HUES6 (cell line): ENCODE data around the gene KRTAP5-6.

ENCODE experiments used
- H3K27ac ChIP-seq: 2 replicates; pipeline ENCODE4 v1.7.0; 2013; ENCODE audit warnings: low read depth, mild to moderate bottlenecking, low read length, inconsistent platforms
- H3K27me3 ChIP-seq: 2 replicates; pipeline ENCODE4 v1.6.1; 2013; ENCODE audit warnings: low read length; ENCODE audit not compliant: control insufficient read depth, insufficient read depth
- H3K36me3 ChIP-seq: 2 replicates; pipeline ENCODE4 v1.6.1; 2013; ENCODE audit warnings: low read length; ENCODE audit not compliant: control insufficient read depth, insufficient read depth
- H3K4me1 ChIP-seq: 2 replicates; pipeline ENCODE4 v1.6.1; 2013; ENCODE audit warnings: low read length; ENCODE audit not compliant: control insufficient read depth, insufficient read depth
- H3K4me3 ChIP-seq: 2 replicates; pipeline ENCODE4 v1.5.1; 2013; ENCODE audit warnings: low read depth, low read length
- H3K9ac ChIP-seq: one replicate; pipeline ENCODE4 v1.6.1; 2013; ENCODE audit warnings: mild to moderate bottlenecking, low read length
- H3K9me3 ChIP-seq: 2 replicates; pipeline ENCODE4 v1.6.1; 2013; ENCODE audit warnings: low read depth, low read length; ENCODE audit not compliant: control insufficient read depth, insufficient read depth

The KRTAP5-6 gene

DNA sequence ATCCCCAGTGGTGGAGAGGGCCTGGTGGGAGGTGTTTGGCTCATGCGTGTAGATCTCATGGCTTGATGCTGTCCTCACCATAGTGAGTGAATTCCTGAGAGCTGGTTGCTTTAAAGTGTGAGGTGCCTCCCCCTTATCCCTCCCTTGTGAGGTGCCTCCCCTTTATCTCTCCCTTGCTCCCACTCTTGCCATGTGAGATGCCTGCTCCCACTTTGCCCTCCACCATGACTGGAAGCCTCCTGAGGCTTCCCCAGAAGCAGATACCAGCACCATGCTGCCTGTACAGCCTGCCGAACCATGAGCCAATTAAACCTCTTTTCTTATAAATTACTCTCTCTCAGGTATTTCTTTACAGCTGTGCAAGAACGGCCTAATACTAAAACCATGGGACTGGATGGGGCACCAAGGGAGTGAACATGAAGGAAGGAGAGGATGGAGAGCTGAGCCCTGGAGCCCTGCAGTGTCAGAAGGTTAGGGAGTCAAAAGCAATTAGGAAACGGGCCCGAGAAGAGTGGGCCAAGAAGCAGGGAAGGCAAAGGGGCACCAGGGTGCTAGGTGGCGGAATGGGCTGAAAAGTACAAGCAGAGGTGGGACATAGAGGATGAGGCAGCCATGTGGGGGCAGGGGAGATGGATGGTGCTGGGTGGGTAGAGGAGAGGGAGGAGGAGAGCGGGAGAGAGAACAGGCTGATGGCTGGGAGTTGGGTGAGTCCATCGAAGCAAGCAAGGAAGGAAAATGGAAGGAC is 44.0 kb downstream of the KRTAP5-6 start:
- Histone ChIP-seq H3K27ac (no peak overlapping the region), H3K9ac (no peak overlapping the region), H3K9me3 (peaks cover 7% of the 10 kb centered on the region), H3K4me3 (no peak overlapping the region), H3K27me3 (peaks cover 82% of the 10 kb centered on the region), H3K36me3 (no peaks in the 10 kb centered on the region), H3K4me1 (no peaks in the 10 kb centered on the region)

DNA sequence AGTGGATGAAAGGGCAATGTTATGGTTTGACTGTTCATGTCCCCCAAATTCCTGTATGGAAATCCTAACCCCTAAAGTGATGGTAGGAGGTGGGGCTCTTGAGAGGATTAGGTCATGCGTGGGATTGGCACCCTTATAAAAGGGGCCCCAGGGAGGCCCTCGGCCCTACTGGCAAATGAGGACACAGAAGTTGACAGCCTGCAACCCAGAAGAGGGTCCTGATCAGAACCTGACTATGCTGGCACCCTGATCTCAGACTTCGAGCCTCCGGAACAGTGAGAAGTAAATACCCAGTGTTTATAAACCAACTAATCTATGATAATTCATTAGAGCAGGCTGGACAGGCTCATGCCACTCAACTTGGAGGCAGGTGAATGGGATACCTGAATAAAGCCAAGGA is 44.7 kb downstream of the KRTAP5-6 start:
- Histone ChIP-seq H3K27ac (no peak overlapping the region), H3K27me3 (peaks cover 82% of the 10 kb centered on the region)

DNA sequence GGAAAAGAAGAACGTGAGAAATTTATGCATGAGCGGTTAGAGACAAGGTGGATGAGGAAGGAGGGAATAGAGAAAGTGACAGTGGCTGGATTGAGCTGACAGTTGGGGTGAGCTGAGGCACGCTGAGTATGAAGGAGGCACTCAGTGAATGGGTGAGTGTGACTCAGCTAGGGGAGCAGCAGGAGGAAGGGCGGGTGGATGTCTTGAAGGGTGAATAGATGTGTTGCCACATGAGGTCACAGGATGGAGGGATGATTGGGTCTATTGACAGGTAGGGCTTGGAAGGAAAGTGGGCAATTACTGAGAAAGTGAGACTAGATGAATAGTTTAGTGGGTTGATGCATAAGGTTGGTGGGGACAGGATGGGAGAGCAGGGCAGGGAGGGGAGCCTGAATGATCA is 45.4 kb downstream of the KRTAP5-6 start:
- H3K9me3 ChIP-seq = peaks cover 9% of the 10 kb centered on the region
- H3K4me3 ChIP-seq = no peak overlapping the region
- no peaks in the 10 kb centered on the region for H3K36me3 ChIP-seq
- no peaks in the 10 kb centered on the region for H3K4me1 ChIP-seq
- H3K9ac ChIP-seq = no peak overlapping the region
- H3K27ac ChIP-seq = no peak overlapping the region
- peaks cover 86% of the 10 kb centered on the region for H3K27me3 ChIP-seq

More for the DNA sequence above, 44.7 kb downstream of the KRTAP5-6 start:
- H3K36me3 ChIP-seq = no peaks in the 10 kb centered on the region
- H3K9ac ChIP-seq = no peak overlapping the region
- H3K4me1 ChIP-seq = no peaks in the 10 kb centered on the region
- peaks cover 10% of the 10 kb centered on the region for H3K9me3 ChIP-seq
- H3K4me3 ChIP-seq = no peak overlapping the region

DNA sequence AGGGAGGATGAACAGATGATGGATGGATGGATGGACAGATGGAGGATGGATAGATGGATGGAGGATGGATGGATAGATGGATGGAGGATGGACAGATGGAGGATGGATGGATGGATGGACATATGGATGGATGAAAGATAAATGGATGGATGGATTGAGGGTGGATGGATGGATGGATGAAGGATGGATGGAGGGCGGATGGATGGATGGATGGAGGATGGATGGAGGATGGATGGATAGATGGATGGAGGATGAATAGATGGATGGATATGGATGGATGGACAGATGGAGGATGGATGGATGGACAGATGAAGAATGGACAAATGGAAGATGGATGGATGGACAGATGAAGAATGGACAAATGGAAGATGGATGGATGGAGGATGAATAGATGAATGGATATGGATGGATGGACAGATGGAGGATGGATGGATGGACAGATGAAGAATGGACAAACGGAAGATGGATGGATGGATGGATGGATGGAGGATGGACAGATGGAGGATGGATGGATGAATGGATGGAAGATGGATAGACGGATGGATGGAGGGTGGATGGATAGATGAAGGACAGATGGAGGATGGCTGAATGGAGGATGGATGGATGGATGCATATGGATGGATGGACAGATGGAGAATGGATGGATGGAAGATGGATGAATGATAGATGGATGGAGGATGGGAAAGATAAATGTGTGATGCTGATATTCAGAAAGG is 46.0 kb downstream of the KRTAP5-6 start:
- Histone ChIP-seq H3K27ac (no peak overlapping the region), H3K27me3 (peaks cover 89% of the 10 kb centered on the region), H3K9me3 (peaks cover 6% of the 10 kb centered on the region; the same call in 1 of the 2 replicates), H3K36me3 (no peaks in the 10 kb centered on the region), H3K4me1 (no peaks in the 10 kb centered on the region), H3K9ac (no peak overlapping the region), H3K4me3 (no peak overlapping the region)

DNA sequence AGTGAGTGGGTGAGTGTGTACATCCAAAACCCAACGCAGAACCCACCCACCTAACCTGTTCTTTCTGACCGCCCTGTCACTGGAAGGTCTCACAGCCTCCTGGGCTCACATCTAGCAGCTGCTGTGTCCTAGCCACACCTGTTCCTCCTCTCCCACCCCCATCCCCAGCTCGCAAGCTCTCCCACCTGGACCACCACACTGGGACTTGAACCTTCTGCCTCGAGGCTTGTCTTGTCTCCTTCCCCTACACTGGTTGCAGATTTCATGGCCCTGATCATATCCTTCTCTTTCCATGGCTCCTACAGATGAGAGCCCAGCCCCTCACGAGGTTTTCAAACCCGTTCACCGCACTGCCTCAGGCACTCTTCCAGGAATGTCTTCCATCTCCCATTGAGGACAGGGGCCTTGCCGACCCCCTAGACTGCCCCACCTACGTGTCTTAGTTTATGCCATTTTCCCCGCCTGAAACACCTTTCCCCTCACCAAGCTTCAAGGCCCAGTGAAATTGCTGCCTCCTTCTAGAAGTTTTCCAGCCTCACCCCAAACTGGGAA is 46.7 kb downstream of the KRTAP5-6 start:
- Histone ChIP-seq H3K9ac (no peak overlapping the region), H3K4me1 (no peaks in the 10 kb centered on the region), H3K36me3 (no peaks in the 10 kb centered on the region), H3K4me3 (no peak overlapping the region), H3K27ac (no peak overlapping the region), H3K27me3 (peaks cover 90% of the 10 kb centered on the region), H3K9me3 (peaks cover 6% of the 10 kb centered on the region; the same call in 1 of the 2 replicates)

DNA sequence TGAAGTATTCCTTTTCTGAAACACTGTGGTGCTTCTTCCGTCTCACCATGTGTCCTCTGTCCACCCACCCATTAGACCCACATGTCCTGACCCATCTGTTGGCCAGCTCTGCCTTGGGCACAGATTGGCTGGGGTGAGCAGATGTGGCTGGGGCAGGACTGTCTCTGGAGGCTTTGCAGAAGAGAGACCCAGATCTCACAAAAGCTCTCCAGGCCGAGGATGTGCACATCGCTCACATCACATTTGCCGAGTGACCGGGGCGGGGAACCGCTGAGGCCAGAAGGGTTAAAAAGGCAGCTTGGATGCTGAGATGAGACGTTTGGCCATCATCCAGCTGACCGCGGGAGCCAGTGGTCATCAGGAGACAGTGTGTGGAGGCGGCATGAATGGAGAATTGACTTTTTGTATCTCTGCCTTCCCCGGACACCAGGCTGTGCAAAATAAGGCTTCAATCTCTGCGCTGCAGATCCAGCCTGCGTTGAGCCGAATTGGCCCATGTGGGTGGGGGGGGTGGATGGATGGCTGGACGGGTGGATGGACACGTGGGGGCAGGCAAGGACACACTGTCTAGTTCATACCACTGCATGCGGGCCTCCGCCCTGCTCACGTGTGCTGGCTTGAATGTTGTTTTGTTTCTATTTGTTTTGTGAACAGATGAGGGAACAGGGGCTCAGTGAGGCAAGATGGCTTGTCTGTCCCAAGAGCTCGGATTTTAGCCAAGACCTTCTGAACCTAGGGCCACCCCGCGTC is 47.3 kb downstream of the KRTAP5-6 start:
- Histone ChIP-seq H3K9ac (no peak overlapping the region), H3K27ac (no peak overlapping the region), H3K36me3 (no peaks in the 10 kb centered on the region), H3K27me3 (peaks cover 92% of the 10 kb centered on the region), H3K4me1 (no peaks in the 10 kb centered on the region), H3K9me3 (peaks cover 6% of the 10 kb centered on the region; the same call in 1 of the 2 replicates), H3K4me3 (no peak overlapping the region)

DNA sequence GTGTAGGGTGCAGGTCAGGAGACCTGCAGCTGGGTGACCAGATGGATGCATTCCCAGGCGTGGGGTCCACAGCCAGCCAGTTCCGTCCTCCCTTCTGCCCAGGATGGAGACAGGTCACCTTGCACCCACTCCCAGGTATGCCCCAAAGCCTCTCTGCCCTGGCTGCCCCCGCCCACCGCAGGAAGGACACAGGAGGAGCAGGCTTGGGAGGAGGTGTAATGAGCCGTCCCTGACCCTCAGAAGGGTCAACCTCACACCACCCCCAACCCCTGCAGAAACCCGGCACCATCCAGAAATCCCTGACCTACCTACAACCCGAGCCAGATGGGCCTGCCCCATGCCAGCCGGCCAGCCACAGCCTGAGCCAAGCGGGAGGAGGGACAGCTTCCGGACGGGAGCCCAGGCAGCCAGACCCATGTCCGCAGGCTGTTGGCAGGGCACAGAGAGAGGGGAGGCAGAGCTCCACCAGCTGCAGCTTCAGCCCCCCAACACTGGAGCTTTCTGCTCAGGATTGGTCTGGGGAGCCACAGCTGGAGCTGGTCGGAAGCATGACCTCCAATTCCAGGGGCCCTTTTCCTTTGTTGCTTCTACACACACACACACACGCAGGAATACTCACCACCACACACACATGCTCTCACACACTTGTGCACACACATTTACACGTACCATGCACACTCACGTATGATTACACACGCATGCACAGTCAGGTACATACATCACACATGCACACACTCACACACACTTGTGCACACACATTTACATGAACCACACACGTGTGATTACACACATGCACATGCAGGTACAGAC is 48.1 kb downstream of the KRTAP5-6 start:
- H3K27ac ChIP-seq = no peak overlapping the region
- no peak overlapping the region for H3K4me3 ChIP-seq
- H3K9ac ChIP-seq = no peak overlapping the region
- H3K27me3 ChIP-seq = peaks cover 94% of the 10 kb centered on the region
- H3K36me3 ChIP-seq = no peaks in the 10 kb centered on the region
- peaks cover 4% of the 10 kb centered on the region; the same call in 1 of the 2 replicates for H3K4me1 ChIP-seq
- H3K9me3 ChIP-seq = peaks cover 6% of the 10 kb centered on the region; the same call in 1 of the 2 replicates

DNA sequence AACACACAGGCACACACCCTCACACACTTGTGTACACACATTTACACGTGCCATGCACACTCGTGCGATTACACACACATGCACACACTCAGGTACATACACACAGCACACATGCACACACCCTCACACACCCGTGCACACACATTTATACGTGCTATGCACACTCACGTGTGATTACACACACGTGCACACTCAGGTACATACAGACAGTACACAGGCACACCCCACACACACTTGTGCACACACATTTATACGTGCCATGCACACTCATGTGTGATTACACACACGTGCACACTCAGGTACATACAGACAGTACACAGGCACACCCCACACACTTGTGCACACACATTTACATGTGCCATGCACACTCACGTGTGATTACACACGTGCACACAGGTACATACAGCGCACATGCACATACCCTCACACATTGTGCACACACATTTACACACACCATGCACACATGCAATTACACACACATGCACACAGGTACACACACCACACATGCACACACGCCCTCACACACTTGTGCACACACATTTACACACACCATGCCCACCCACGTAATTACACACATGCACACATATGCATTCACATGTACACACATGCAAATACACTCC is 48.8 kb downstream of the KRTAP5-6 start:
- H3K9me3 ChIP-seq = peaks cover 6% of the 10 kb centered on the region; the same call in 1 of the 2 replicates
- no peak overlapping the region for H3K27ac ChIP-seq
- H3K36me3 ChIP-seq = no peaks in the 10 kb centered on the region

DNA sequence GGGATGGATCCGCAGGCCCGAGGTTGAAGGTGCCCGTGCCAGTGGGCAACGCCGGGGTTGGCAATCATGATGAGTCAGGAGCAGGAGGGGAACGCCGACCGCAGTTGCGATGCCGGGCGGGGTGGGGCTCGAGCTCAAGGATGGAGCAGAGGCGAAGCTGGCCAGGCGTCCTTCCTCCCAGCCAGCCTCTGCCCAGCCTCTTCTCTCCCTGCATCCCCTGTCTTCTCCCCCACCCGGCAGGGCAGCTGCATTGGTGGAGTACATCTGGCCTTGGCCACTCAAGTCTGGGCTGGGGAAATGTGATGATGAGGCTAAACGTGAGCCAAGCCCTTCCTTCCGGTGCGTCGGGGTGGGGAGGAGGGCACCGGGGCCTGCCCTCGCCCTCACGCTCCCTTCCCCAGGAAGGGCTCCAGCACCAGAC is 49.5 kb downstream of the KRTAP5-6 start:
- H3K27ac ChIP-seq = no peak overlapping the region
- peaks cover 87% of the 10 kb centered on the region for H3K27me3 ChIP-seq
- peaks cover 6% of the 10 kb centered on the region; the same call in 1 of the 2 replicates for H3K9me3 ChIP-seq
- peaks cover 11% of the 10 kb centered on the region; the same call in 1 of the 2 replicates for H3K4me1 ChIP-seq
- H3K36me3 ChIP-seq = no peaks in the 10 kb centered on the region
- no peak overlapping the region for H3K9ac ChIP-seq
- H3K4me3 ChIP-seq = no peak overlapping the region

More for the DNA sequence above, 48.8 kb downstream of the KRTAP5-6 start:
- Histone ChIP-seq H3K4me1 (peaks cover 11% of the 10 kb centered on the region; the same call in 1 of the 2 replicates), H3K27me3 (peaks cover 94% of the 10 kb centered on the region), H3K9ac (no peak overlapping the region), H3K4me3 (no peak overlapping the region)
